Lung microvascular endothelial cell (primary cell): ENCODE results near the gene PHLDB3. TPM values are rescaled to one million over a fixed set of nuclear protein-coding genes. Genes with fewer than 3 reads are reported as not detected.
A peak's percentile ranks its signal among the peaks of the same experiment; 100 is the strongest.
"Not testable (repeated sequence)": the region's sequence is repeated elsewhere in the genome, so short reads cannot be mapped to it uniquely, and the experiment has no call there.

Experiments used
- DNase-seq, 2 donors: peaks; one replicate each; pipeline versions ENCODE4 v3.0.0 to v3.0.0-alpha.2; 2010; ENCODE audit warnings: low read depth in 2 of 2
- total RNA-seq: library from RNA; depleted of rRNA; stranded (reverse); fragments of >200 nt; gene quantifications from 2 replicates; pipeline ENCODE4 v1.2.1, GENCODE V29; 2014

Gene PHLDB3
- total RNA-seq, 1 donor from 2014 or later: 79.8 TPM

GRCh38 chr19:43527860-43528622 is 23.5 kb upstream of the PHLDB3 start:
- DNase-seq: no peak

GRCh38 chr19:43526884-43527859 is 22.6 kb upstream of the PHLDB3 start, which contains the start of gene ETHE1:
Gene ETHE1 (minus strand): TSS chr19:43527201. CDS start chr19:43527177, 24 bp downstream.
- peak; percentile 57 to 61 for DNase-seq

DNA sequence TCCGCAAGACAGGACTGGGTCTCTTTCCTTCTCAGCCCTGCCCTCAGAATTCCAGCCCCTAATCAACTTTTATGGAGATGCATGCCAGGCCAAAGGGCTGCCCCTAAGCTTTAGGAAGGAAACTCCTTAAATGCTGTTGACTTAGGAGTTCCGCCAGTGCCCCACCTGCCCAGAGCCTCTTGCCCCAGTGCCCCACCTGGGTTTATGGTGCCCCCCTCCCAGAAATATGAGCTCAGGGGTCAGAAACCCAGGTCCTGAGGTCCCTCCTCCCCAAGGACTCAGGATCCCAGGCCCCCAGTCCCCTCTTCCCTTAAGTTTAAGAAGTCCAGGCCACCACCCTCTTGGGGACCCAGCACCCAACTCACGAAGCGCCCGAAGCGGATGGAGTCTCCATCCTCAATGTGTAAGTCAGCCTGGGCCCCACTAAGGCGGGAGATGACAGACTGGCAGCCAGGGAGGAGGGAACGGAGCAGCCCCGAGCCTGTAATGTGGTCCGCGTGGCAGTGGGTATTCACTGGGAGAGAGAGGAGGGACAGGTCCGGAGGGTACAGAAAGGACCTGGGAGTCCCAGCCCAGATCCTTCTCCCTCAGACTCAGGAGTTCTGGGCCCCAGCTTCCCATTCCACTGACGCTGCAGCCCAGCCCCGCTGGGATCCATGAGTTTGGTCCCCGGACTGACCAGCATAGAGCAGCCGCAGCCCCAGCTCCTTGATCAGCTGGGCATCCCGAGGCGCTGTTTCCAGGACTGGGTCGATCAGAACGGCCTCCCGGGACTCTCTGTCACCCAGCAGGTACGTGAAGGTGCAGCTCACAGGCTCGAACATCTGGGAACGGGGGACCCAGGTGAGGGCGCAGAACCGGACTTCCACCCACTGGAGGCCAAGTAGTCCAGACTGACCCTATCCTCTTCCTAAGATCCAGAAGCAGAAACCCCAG is 21.6 kb upstream of the PHLDB3 start:
- DNase-seq: peak in 1 of 2 donors; percentile 20

DNA sequence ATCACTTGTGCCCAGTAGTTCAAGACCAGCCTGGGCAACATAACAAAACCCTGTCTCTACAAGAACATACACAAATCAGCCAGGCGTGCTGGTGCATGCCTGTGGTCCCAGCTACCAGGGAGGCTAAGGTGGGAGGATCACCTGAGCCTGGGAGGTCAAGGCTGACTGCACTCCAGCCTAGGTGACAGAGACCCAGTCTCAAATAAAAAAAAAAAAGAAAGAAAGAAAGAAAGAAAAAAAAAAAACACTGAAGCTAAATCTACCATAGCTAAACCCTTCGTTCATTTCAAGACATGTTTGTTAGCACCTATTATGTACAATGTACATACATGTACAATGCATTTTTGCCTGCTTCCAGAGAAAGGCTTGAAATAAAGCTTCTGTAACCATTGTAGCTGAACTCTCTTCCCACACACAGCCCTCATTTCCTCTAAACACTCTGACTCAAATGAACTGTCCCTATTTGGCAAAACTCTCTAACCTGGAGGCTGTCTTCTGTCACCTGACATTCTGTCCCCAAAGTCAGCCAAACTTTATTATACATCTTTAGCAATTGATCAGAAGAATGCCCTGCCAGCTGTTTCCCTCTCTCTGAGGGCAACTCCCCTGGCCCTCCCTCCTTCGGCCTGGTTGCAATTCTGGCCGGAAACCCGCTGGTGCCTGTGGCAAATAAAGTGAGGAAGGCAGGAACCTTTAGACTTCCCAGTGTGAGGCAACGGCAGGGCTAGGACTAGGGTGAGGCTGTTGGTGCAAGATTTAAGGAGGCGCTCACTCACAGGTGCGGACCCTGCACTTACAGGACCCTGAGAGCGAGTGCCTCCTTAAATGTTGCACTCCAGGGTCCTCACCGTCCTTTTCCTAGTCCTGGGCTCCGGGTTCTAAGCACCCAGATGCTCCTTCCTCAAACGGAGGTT is 20.6 kb upstream of the PHLDB3 start:
- DNase-seq: peak; percentile 38 to 45

DNA sequence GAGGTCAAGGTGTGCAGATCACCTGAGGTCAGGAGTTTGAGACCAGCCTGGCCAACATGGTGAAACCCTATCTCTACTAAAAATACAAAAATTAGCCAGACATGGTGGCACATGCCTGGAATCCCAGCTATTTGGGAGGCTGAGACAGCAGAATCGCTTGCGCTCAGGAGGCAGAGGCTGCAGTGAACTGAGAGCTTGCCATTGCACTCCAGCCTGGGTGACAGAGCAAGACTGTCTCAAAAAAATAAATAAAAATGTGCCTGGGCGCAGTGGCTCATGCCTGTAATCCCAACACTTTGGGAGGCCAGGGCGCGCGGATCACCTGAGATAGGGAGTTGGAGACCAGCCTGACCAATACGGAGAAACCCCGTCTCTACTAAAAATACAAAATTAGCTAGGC is 19.1 kb upstream of the PHLDB3 start:
- DNase-seq: not testable (repeated sequence)

GRCh38 chr19:43522929-43523328 is 18.4 kb upstream of the PHLDB3 start:
- DNase-seq: no peak

DNA sequence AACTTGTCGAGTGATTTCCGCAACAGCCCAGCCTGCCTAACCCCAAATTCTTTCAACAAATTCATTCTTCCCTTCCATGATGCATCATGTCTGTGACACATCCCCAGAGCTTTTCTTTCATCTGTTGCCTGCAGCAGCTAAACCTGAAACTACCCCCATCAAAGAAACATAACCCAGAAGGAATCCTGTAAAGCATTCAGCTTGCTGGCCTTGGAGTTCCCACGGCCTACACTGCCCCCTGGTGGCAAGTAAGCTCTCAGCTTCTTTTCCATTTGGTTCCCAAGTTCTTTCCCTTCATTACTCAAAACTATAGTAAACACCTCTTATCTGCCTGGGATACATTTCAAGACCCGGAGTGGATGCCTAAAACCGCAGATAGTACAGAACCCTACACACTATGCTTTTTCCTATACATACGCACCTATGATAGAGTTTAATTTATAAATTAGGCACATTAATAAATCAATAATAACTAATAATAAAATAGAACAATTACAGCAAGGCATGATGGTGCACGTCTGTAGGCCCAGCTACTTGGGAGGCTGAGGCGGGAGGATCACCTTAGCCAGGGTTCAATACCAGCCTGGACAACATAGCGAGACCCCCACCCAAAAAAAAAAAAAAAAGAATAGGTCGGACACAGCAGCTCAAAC is 15.0 kb upstream of the PHLDB3 start:
- peak; percentile 86 to 92 for DNase-seq

DNA sequence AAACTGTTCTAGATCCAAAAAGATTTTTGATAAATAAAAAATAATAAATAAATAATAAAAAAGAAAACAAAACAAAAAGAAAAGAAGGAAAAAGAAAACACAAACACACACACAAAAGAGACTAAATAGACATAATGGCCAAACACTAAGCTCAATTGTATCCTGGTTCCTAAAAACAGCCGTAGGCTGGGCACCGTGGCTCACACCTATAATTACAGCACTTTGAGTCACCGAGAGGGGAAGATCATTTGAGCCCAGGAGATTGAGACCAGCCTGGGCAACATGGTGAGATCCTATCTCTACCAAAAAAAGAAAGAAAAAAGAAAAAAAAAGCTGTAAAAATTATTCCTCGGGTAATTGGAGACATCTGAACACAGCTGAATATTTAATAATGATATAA is 13.5 kb upstream of the PHLDB3 start:
- DNase-seq: no peak

- not testable (repeated sequence) for DNase-seq
Observed at GRCh38 chr19:43512399-43512798, 7.9 kb upstream of the PHLDB3 start.

DNA sequence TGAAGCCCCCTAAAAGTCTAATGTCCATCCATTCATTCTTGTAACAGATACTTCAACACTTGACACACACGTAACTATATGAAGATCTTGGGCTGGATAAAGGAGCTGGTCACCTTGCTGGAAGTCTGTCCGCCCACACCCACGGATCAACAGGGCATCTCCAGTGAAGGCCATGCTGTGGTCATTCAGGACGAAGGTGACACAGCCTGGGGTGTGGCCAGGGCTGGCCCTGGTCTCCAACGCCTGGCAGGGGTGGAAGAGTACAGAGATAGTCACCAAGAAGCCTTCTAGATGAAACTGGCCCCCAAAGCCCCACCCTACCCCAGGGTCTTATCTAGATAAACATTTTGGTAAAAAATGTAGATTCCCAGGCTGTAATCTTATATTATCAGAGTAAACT is 6.8 kb upstream of the PHLDB3 start:
- DNase-seq: no peak

DNA sequence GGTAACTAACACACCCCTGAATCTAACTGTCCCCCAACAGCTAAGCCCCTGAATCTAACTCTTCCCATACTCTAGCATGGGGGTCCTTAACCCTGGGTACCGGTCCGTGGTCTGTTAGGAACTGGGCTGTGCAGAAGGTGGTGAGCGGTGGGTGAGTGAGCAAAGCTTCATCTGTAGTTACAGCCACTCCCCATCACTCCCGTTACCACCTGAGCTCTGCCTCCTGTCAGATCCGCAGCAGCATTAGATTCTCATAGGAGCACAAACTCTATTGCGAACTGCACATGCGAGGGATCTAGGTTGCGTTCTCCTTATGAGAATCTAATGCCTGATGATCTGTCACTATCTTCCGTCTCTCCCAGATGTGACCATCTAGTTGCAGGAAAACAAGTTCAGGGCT is 6.2 kb upstream of the PHLDB3 start:
- DNase-seq: no peak

DNA sequence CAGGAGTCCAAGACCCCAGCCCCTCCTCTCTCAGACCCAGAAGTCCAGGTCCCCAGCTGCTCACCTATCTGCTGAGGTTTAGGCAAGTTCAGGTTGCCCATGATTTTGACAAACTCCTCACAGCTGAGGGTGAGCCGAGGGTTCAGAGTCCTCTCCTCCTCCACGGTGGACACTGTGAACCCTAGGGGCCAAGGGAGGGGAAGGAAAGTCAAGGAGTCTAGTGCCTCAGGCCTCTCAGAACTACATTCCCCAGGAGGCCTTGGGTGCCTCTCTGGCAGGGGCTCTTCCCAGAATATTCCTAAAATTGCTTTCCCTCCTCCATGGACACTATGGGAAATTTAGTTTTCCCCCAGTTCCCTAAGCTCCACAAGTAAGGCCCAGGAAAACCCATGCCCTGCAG is 3.3 kb upstream of the PHLDB3 start:
- DNase-seq: no peak

- DNase-seq: no peak
Observed at GRCh38 chr19:43506629-43507028, 2.1 kb upstream of the PHLDB3 start.

- DNase-seq: no peak
Observed at GRCh38 chr19:43505941-43506340, 1.4 kb upstream of the PHLDB3 start.

- no peak for DNase-seq
Observed at GRCh38 chr19:43505186-43505456, 575 bp upstream of the PHLDB3 start.

- DNase-seq: peak; percentile 91 to 96
Observed at GRCh38 chr19:43503501-43504425, 783 bp downstream of the PHLDB3 start.

DNA sequence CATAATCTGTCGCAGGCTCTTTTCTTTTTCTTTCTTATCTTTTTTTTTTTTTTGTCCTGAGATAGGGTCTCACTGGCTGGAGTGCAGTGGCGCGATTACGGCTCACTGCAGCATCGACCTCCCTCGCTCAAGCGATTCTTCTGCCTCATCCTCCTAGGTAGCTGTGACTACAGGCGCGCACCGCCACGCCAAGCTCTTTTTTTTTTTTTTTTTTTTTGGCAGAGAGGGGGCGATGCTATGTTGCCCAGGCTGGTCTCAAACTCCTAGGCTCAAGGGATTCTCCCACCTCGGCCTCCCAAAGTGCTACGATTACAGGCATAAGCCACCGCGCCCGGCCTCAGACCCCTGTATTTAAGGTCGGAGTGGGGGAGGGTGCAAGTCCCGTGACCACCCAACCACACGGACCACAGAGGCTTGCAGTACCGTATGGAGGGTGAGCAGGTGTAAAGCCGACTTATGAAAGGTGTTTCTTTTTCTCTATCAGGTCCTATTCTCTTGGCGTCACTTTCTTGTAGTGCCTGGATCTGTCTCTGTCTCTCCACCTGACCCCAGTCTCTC is 2.0 kb downstream of the PHLDB3 start:
- no peak for DNase-seq

GRCh38 chr19:43501661-43502418 is 2.7 kb downstream of the PHLDB3 start:
- DNase-seq: no peak
